ENCODE measurements around the gene ZCCHC7. TPM values are rescaled to one million over a fixed set of nuclear protein-coding genes. Genes with fewer than 3 reads are reported as not detected.
"Not testable (repeated sequence)": the region's sequence is repeated elsewhere in the genome, so short reads cannot be mapped to it uniquely, and the experiment has no call there.

ZCCHC7 gene
- total RNA-seq, 1 donor from 2014 or later, result 39.5 TPM

- DNase-seq (ENCODE audit: low spot score in 2 of 2), result no peak
- no peak for FAIRE-seq
Measured at GRCh38 chr9:37290366-37290939, 170.1 kb downstream of the ZCCHC7 start.

GRCh38 chr9:37290940-37291485 lies 170.6 kb downstream of the ZCCHC7 start:
- no peak for DNase-seq (ENCODE audit: low spot score in 2 of 2)
- FAIRE-seq, result no peak

GRCh38 chr9:37291612-37292238 lies 171.4 kb downstream of the ZCCHC7 start:
- not testable (repeated sequence) for DNase-seq (ENCODE audit: low spot score in 2 of 2)

GRCh38 chr9:37292896-37293295 lies 172.5 kb downstream of the ZCCHC7 start:
- DNase-seq (ENCODE audit: low spot score in 2 of 2) (no peak), FAIRE-seq (no peak)

More at GRCh38 chr9:37291612-37292238, 171.4 kb downstream of the ZCCHC7 start:
- FAIRE-seq, result not testable (repeated sequence)

- no peak for FAIRE-seq
- no peak for DNase-seq (ENCODE audit: low spot score in 2 of 2)
Measured at GRCh38 chr9:37293664-37294524, 173.5 kb downstream of the ZCCHC7 start.

GRCh38 chr9:37295178-37295577 lies 174.8 kb downstream of the ZCCHC7 start:
- DNase-seq (ENCODE audit: low spot score in 2 of 2), result no peak
- FAIRE-seq, result no peak

GRCh38 chr9:37295796-37296195 lies 175.4 kb downstream of the ZCCHC7 start:
- FAIRE-seq (no peak), DNase-seq (ENCODE audit: low spot score in 2 of 2) (no peak)

- FAIRE-seq, result no peak
Measured at GRCh38 chr9:37297592-37297991, 177.2 kb downstream of the ZCCHC7 start.

GRCh38 chr9:37300620-37301019 lies 180.2 kb downstream of the ZCCHC7 start:
- no peak for DNase-seq (ENCODE audit: low spot score in 2 of 2)
- no peak for FAIRE-seq

More at GRCh38 chr9:37297592-37297991, 177.2 kb downstream of the ZCCHC7 start:
- DNase-seq (ENCODE audit: low spot score in 2 of 2), result no peak

- no peak for DNase-seq (ENCODE audit: low spot score in 2 of 2)
- no peak for FAIRE-seq
Measured at GRCh38 chr9:37301042-37301853, 180.9 kb downstream of the ZCCHC7 start.

- no peak for DNase-seq (ENCODE audit: low spot score in 2 of 2)
- no peak for FAIRE-seq
Measured at GRCh38 chr9:37301854-37302172, 181.4 kb downstream of the ZCCHC7 start.

- no peak for DNase-seq (ENCODE audit: low spot score in 2 of 2)
Measured at GRCh38 chr9:37302277-37302676, 181.9 kb downstream of the ZCCHC7 start.

GRCh38 chr9:37303272-37303671 lies 182.9 kb downstream of the ZCCHC7 start:
- not testable (repeated sequence) for FAIRE-seq; DNase-seq (ENCODE audit: low spot score in 2 of 2)

More at GRCh38 chr9:37302277-37302676, 181.9 kb downstream of the ZCCHC7 start:
- no peak for FAIRE-seq

- FAIRE-seq (no peak), DNase-seq (ENCODE audit: low spot score in 2 of 2) (no peak)
Measured at GRCh38 chr9:37309136-37309535, 188.8 kb downstream of the ZCCHC7 start.

GRCh38 chr9:37311938-37312708 lies 191.7 kb downstream of the ZCCHC7 start:
- FAIRE-seq (no peak), DNase-seq (ENCODE audit: low spot score in 2 of 2) (no peak)

GRCh38 chr9:37324261-37324683 lies 203.9 kb downstream of the ZCCHC7 start:
- no peak for FAIRE-seq
- no peak for DNase-seq (ENCODE audit: low spot score in 2 of 2)

- DNase-seq (ENCODE audit: low spot score in 2 of 2) (no peak), FAIRE-seq (no peak)
Measured at GRCh38 chr9:37324691-37325490, 204.5 kb downstream of the ZCCHC7 start.

GRCh38 chr9:37325778-37326177 lies 205.4 kb downstream of the ZCCHC7 start:
- no peak for DNase-seq (ENCODE audit: low spot score in 2 of 2)
- no peak for FAIRE-seq

- FAIRE-seq, result no peak
- no peak for DNase-seq (ENCODE audit: low spot score in 2 of 2)
Measured at GRCh38 chr9:37327553-37327952, 207.2 kb downstream of the ZCCHC7 start.
